Fibroblast of the aortic adventitia (primary cell): Measurements from ENCODE around the gene CLCN3. TPM values are rescaled to one million over a fixed set of nuclear protein-coding genes. Genes with fewer than 3 reads are reported as not detected.
"Not testable (repeated sequence)": the region's sequence is repeated elsewhere in the genome, so short reads cannot be mapped to it uniquely, and the experiment has no call there.

ENCODE experiments used
- DNase-seq: peaks from one replicate; pipeline ENCODE4 v3.0.0-alpha.2; 2010; ENCODE audit warnings: low read depth
- H3K4me3 ChIP-seq: 2 replicates; pipeline ENCODE4 v1.5.1; 2011; ENCODE audit warnings: low read depth, mild to moderate bottlenecking, control low read depth, low read length, moderate library complexity
- total RNA-seq: library from RNA; depleted of rRNA; stranded (reverse); fragments of >200 nt; gene quantifications from 2 replicates; pipeline ENCODE4 v1.2.3, GENCODE V29; 2012; ENCODE audit warnings: low replicate concordance
- TF ChIP-seq, protein P1 (sequence below): IDR thresholded peaks from 2 replicates; pipeline ENCODE4 v1.5.1; 2011; ENCODE audit warnings: mild to moderate bottlenecking, low read length, control low read depth, inconsistent platforms; ENCODE audit not compliant: insufficient read depth

CLCN3 gene
- total RNA-seq = 38.3 and 50.6 TPM in 2 replicates

DNA sequence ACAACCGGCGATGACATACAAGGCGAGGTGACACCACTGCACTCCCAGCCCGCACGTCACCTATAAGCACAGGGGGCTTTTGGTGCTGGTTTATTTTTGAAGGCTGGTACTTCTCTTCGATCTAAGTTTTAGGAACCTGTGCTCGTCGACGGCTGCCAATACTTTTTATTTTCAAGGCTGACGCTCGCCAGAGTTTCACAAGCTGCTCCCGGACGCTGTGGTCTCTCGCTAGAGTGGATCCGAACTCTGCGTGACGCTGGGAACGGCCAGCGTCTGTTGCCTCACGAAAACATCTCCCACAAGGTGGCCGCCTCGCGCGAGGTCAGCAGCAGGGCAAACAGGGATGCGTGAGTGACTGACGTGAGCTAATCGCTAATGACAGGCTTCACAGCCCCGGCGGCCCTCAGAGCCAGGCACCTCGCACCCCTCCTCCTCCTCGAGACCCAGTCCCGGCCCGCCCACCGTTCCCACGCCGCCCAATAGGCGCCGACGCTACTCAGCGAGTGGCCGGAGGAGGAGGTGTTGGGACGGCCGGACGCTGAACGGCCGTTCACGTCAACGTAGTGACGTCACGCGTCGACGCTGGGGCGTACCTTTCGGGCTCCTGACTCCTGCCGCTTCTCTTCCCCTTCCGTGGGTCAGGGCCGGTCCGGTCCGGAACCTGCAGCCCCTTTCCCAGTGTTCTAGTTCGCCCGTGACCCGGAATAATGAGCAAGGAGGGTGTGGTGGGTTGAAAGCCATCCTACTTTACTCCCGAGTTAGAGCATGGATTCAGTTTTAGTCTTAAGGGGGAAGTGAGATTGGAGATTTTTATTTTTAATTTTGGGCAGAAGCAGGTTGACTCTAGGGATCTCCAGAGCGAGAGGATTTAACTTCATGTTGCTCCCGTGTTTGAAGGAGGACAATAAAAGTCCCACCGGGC is at the start of gene CLCN3:
TSS of gene CLCN3 (plus strand) at position 621 of the 922 bp plus-strand sequence. CDS start 15,351 bp downstream, outside the sequence.
- peak; percentile 95 for DNase-seq
- TF ChIP-seq, protein P1, sequence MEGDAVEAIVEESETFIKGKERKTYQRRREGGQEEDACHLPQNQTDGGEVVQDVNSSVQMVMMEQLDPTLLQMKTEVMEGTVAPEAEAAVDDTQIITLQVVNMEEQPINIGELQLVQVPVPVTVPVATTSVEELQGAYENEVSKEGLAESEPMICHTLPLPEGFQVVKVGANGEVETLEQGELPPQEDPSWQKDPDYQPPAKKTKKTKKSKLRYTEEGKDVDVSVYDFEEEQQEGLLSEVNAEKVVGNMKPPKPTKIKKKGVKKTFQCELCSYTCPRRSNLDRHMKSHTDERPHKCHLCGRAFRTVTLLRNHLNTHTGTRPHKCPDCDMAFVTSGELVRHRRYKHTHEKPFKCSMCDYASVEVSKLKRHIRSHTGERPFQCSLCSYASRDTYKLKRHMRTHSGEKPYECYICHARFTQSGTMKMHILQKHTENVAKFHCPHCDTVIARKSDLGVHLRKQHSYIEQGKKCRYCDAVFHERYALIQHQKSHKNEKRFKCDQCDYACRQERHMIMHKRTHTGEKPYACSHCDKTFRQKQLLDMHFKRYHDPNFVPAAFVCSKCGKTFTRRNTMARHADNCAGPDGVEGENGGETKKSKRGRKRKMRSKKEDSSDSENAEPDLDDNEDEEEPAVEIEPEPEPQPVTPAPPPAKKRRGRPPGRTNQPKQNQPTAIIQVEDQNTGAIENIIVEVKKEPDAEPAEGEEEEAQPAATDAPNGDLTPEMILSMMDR = peak; percentile 27

DNA sequence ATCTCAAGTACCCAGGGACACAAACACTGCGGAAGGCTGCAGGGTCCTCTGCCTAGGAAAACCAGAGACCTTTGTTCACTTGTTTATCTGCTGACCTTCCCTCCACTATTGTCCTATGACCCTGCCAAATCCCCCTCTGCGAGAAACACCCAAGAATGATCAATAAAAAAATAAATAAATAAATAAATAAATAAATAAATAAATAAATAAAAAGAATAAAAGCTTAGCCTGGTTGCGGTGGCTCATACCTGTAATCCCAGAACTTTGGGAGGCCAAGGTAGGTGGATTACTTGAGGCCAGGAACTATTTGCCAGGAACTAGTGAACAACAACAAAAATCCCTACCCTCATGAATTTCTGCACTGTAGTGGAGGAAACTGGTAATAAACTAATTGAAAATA is 49.4 kb upstream of the CLCN3 start:
- DNase-seq, H3K4me3 ChIP-seq: not testable (repeated sequence)

More for the DNA sequence above, at the start of gene CLCN3:
- H3K4me3 ChIP-seq = peak within 1 kb of the TSS; percentile 90

DNA sequence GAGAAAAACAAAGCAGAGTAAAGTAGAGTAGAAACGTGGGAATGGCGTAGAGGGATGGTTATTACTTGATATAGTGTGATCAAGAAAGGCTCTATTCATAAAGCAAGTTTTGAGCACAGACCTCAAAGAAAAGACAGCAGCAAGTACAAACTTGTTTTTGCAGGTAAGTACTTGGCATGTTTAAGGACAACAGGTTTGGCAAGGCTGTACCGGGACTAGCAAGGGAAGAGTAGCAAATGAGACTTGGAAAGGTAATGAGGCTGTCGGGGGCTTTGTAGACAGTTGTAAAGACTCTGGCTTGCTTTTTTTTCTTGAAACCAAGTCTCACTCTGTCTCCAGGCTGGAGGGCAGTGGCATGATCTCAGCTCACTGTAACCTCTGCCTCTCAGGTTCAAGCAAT is 48.9 kb upstream of the CLCN3 start:
- TF ChIP-seq, protein P1 = no peak
- no peak for DNase-seq

DNA sequence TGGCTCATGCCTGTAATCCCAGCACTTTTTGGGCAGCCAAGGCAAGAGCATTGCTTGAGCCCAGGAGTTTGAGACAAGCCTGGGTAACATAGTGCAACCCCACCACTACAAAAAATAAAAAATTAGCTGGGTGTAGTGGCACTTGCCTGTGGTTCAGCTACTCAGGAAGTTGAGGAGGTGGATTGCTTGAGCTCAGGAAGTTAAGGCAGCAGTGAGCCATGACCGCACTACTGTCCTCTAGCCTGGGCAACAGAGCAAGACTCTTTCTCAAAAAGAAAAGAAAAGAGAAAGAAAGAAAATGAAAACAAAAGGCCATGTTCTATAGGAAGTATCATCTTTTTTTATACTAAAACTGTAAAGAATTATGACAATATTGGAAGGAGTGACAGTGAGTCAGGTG is 46.5 kb upstream of the CLCN3 start:
- TF ChIP-seq, protein P1 = no peak
- DNase-seq = no peak
- no peak overlapping the region for H3K4me3 ChIP-seq

More for the DNA sequence above, 48.9 kb upstream of the CLCN3 start:
- no peak overlapping the region for H3K4me3 ChIP-seq

DNA sequence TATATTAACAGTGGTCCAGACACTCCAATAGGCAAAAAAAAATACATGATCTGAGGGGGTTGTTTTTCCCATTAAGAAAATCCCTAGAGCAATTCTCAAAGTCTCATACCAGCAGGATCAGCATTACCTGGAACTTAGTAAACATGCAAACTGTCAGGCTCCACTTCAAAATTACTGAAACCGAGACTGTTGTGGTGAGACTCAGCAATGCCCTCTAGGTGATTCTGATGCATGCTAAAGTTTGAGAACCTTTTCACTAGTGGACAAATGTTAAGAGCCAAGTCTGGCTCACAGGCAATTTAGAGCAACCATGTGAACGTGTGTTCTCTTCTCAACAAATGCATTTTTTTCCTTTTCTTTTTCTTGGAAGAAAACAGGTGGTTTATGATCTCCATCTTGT is 38.2 kb upstream of the CLCN3 start:
- H3K4me3 ChIP-seq = no peak overlapping the region
- TF ChIP-seq, protein P1 = no peak
- DNase-seq = no peak

DNA sequence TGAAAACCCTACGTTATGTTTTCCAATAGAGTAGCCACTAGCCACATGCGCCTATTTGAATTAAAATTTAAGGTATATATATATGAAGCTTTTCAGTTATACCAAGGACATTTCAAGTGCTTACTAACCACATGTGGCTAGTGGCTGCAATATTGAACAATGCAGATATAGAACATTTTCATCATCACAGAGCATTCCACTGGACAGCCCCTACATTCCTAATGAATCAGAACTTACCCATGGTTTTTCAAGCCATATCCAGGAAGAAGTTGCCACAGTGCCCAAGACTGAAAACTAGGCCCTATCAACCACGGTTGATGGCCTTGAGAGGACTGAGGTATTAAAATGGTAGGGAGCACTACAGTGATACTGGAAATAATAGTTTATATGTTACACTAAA is 37.7 kb upstream of the CLCN3 start:
- TF ChIP-seq, protein P1 = no peak
- peak; percentile 13 for DNase-seq

DNA sequence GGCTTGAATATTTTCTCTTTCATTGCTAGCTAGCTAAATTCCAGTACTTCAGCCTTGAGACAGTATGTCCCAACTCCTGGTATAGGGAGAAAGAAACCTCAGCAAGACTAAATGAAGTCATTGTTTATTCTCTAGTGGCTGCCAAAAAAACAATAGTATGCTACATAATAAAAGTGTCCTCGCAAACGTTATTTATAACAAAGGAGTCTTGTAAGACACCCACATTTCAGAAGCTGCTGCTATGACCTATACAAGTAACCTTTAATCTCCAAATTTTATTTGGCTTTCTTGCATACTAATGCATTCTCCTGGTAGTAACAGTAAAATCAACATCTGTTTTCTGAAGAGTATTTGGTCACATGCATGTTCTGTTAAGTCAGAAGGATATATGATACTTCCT is 36.8 kb upstream of the CLCN3 start:
- TF ChIP-seq, protein P1 = no peak
- no peak for DNase-seq
- no peak overlapping the region for H3K4me3 ChIP-seq

More for the DNA sequence above, 37.7 kb upstream of the CLCN3 start:
- H3K4me3 ChIP-seq = no peak overlapping the region
